ENCODE data around the gene TAGAP. TPM values are rescaled to one million over a fixed set of nuclear protein-coding genes. Genes with fewer than 3 reads are reported as not detected.

TAGAP gene
- total RNA-seq, 1 donor from 2014 or later, result 17.1 TPM

GRCh38 chr6:159004592-159004991 is 40.2 kb downstream of the TAGAP start:
- DNase-seq, result no peak
- Histone ChIP-seq H3K4me1 (peaks cover 11% of the 10 kb centered on the region), H3K27ac (no peak overlapping the region), H3K36me3 (no peaks in the 10 kb centered on the region), H3K4me3 (no peak overlapping the region), H3K9me3 (no peaks in the 10 kb centered on the region), H3K27me3 (ENCODE audit: low read depth) (no peaks in the 10 kb centered on the region)
- no peak for ATAC-seq
- intact Hi-C loops (cut with DNase I), result no loop called here
- no peak for TF ChIP-seq CTCF (IDR thresholded peaks at IDR 0.05)

GRCh38 chr6:159002432-159003155 is 42.2 kb downstream of the TAGAP start:
- ATAC-seq (no peak), DNase-seq (no peak)
- Histone ChIP-seq H3K36me3 (no peaks in the 10 kb centered on the region), H3K9me3 (no peaks in the 10 kb centered on the region), H3K27ac (no peak overlapping the region), H3K4me1 (peaks cover 18% of the 10 kb centered on the region), H3K27me3 (ENCODE audit: low read depth) (no peaks in the 10 kb centered on the region), H3K4me3 (no peak overlapping the region)
- intact Hi-C loops (cut with DNase I), result no loop called here
- no peak for TF ChIP-seq CTCF (IDR thresholded peaks at IDR 0.05)

DNA sequence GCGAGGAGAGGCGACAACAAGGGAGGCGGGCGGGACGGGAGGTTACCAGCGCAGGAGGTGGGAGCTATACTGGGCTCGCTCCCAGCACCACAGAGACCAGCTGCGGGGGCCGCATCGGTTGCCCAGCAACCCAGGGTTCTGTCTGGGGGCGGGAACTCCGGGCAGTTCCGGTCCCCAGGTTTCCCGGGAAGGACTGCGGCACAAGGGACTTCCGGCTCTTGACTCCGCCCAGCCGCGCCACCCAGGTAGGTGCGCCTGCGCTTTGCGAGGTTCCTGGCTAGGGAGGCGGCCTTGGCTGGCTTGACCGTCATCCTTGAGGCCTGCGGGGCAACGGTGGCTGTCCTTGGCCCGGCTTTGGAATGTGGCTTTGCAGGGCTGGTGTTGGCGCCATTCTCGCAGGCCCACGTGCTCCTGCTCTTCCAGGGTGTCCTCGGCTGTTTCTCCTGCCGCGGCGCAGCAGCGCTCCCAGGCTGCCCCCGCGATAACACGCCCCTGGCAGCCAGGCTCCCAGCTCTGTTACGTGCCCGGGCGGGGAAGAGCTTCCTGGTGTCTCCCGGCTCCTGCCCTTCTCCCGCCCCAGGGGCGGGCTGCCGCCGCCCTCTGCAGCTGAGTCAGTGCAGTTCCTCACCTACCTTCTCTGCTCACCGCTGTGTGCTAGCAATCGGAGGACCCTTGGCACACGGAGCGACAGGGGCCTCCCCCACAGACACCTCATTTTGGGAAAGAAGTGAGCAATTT is 45.0 kb downstream of the TAGAP start, which contains the start of gene RSPH3:
Gene RSPH3, minus strand, starts transcription at position 537 of the 738 bp plus-strand sequence. CDS start 652 bp downstream, outside the sequence.
- ATAC-seq (peak; percentile 97), DNase-seq (peak; percentile 96)
- Histone ChIP-seq H3K4me3 (peak within 1 kb of the TSS; percentile 83), H3K27me3 (ENCODE audit: low read depth) (no peaks in the 10 kb centered on the region), H3K36me3 (no peaks in the 10 kb centered on the region), H3K9me3 (no peaks in the 10 kb centered on the region), H3K4me1 (peaks cover 18% of the 10 kb centered on the region), H3K27ac (peak within 1 kb of the TSS; percentile 91)
- intact Hi-C loops (cut with DNase I), result no loop called here
- peak; percentile 19 for TF ChIP-seq CTCF (IDR thresholded peaks at IDR 0.05)

DNA sequence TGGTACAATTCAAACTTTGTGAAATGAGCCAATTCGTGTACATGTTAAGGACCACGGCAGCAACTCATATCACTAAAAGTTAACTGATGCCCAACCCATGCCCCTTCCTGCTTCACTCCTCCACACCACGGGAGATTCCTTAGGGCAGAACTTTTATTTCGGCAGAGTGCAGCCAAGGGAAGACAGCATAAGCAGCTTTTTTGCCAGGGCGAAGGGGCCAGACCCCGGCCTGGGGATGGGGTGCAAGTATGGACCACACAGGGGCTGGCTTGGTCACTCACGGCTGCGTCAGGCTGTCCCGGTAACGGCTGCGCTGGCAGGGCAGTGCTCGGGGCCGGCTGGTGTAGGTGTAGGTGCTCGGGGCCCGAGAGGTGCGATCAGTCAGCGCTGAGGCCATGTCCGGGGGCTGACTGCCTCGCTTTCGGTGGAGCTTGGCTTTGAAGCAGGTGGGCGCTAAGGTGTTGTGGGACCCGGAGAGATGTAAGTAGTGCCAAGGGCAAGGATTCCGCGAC is 45.6 kb downstream of the TAGAP start:
- H3K36me3 ChIP-seq, result no peaks in the 10 kb centered on the region
- ATAC-seq (peak; percentile 49 to 59), DNase-seq (no peak)
- intact Hi-C loops (cut with DNase I), result no loop called here
- H3K27ac ChIP-seq, result peak overlapping the region; percentile 91
- TF ChIP-seq CTCF (IDR thresholded peaks at IDR 0.05), result no peak
- H3K4me3 ChIP-seq, result peak overlapping the region; percentile 83
- H3K9me3 ChIP-seq, result no peaks in the 10 kb centered on the region
- H3K27me3 ChIP-seq (ENCODE audit: low read depth), result no peaks in the 10 kb centered on the region
- peaks cover 18% of the 10 kb centered on the region for H3K4me1 ChIP-seq

- intact Hi-C loops (cut with DNase I), result no loop called here
- no peak overlapping the region for H3K4me3 ChIP-seq
- ATAC-seq, result no peak
- peaks cover 18% of the 10 kb centered on the region for H3K4me1 ChIP-seq
- no peak overlapping the region for H3K27ac ChIP-seq
- H3K36me3 ChIP-seq, result no peaks in the 10 kb centered on the region
- no peak for DNase-seq
- no peaks in the 10 kb centered on the region for H3K27me3 ChIP-seq (ENCODE audit: low read depth)
- TF ChIP-seq CTCF (IDR thresholded peaks at IDR 0.05), result no peak
- H3K9me3 ChIP-seq, result no peaks in the 10 kb centered on the region
These were observed 47.9 kb downstream of the TAGAP start for GRCh38 chr6:158996856-158997255.
